ENCODE measurements around the gene JRKL. TPM values are rescaled to one million over a fixed set of nuclear protein-coding genes. Genes with fewer than 3 reads are reported as not detected.
A peak's percentile ranks its signal among the peaks of the same experiment; 100 is the strongest.

JRKL gene
- total and polyA plus RNA-seq, 2 of the 8 experiments (the other 6 are each of a cell fraction or from before 2014, with no cell fraction given), result 1.4 to 4.9 TPM

DNA sequence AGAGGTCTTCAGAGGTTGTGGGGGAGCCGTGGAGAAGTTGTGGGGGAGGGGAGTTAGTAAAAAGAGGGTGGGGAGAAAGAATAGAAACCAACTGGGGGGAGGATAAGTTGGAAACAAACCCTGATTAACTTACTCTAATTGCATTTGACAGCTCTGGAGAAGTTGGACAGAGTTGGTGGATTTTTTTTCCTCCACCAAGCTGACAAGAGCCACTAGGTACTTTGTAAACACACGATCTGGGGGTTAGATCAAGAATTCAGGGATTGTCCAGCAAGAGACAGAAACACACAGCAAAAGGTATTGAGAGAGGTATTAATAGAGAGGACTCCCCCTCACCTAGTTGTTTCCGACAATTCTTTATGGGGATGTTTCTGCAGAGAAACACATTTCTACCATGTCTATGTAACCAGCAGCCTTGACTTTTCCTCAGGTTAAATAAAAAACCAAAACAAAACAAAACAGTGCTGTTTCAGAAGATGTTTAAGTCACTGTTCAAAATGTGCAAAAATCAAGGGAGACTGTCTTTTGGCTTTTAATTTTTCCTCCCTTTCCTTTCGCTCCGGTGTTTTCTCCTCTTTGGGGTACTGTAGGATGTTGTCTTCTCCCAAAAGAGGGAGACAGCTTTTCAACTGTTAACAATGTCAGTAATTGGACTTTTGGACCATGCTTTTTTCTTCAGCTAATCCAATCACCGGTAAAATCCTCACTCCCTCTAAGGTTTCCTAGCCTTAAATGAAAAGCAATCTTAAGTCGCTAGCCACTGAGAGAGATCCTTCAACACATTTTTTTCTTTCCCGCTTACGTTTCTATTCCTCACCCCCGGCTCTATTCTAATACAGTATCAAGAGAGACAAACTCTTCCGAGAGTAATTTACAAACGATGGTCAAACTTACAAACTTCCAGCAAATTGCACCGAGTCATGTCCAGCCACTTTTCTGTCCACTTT lies 47.5 kb upstream of the JRKL start:
- DNase-seq (ENCODE audit: low read depth in 1 of 2, low spot score in 2 of 2), result no peak
- peaks cover 0 to 15% of the 10 kb centered on the region in 2 experiments; a peak in 2 of 4 replicates for H3K79me2 ChIP-seq (ENCODE audit: control insufficient read depth in 1 of 2, insufficient read depth in 2 of 2, low read length in 2 of 2)

More for the DNA sequence above, 47.5 kb upstream of the JRKL start:
- Histone ChIP-seq H4K91ac (replicated peaks; ENCODE audit: insufficient read length, low read length) (no peak overlapping the region), H3K4me3 (ENCODE audit: extremely low read depth in 1 of 4, insufficient read depth in 2 of 4, low read depth in 3 of 4, low read length in 4 of 4) (peak overlapping the region; percentile 48 to 95 (median 70)), H2BK5ac (ENCODE audit: low read depth, low read length) (0 out of 2 replicates have a peak overlapping the region, but pooled peaks have one; percentile 79), H3K14ac (ENCODE audit: insufficient read length) (no peak overlapping the region), H3K4me1 (replicated peaks in 1 of 4; ENCODE audit: control insufficient read depth in 3 of 4, insufficient read depth in 4 of 4, low read length in 3 of 4) (peaks cover 0 to 23% (median 8%) of the 10 kb centered on the region in 4 experiments; a peak in 6 of 7 replicates), H3K56ac (replicated peaks; ENCODE audit: insufficient read length, low read depth, low read length) (no peak overlapping the region), H3K4me2 (ENCODE audit: insufficient read depth in 1 of 2, low read depth in 2 of 2, low read length in 2 of 2) (peak overlapping the region; percentile 51 to 84), H3K27ac (ENCODE audit: low read depth, low read length) (no peak overlapping the region), H2BK120ac (replicated peaks; ENCODE audit: low read depth, low read length) (no peak overlapping the region), H2BK20ac (ENCODE audit: low read length) (no peak overlapping the region), H3K23ac (ENCODE audit: insufficient read length) (no peak overlapping the region), H2BK15ac (ENCODE audit: low read length) (0 out of 2 replicates have a peak overlapping the region, but pooled peaks have one; percentile 77), H3K23me2 (ENCODE audit: low read depth, low read length) (peaks cover 6% of the 10 kb centered on the region; the same call in 1 of the 2 replicates), H4K20me1 (replicated peaks in 1 of 2; ENCODE audit: control insufficient read depth in 1 of 2, insufficient read depth in 2 of 2, low read length in 2 of 2) (no peaks in the 10 kb centered on the region), H3K27me3 (replicated peaks in 1 of 4; ENCODE audit: control insufficient read depth in 3 of 4, extremely low read depth in 1 of 4, insufficient read depth in 3 of 4, low read length in 3 of 4) (peaks cover 0 to 3% (median 0%) of the 10 kb centered on the region in 4 experiments; a peak in 1 of 7 replicates), H2BK12ac (ENCODE audit: low read depth, low read length) (no peak overlapping the region), H3K4ac (replicated peaks; ENCODE audit: insufficient read length, low read depth, low read length) (no peak overlapping the region), H3K18ac (ENCODE audit: extremely low read depth, low read length) (peak overlapping the region; percentile 68; the same call in 1 of the 2 replicates), H4K5ac (ENCODE audit: insufficient read length, low read depth, low read length) (no peak overlapping the region), H3K36me3 (ENCODE audit: control insufficient read depth in 2 of 4, insufficient read depth in 4 of 4, low read length in 3 of 4) (no peaks in the 10 kb centered on the region), H3K79me1 (ENCODE audit: low read depth, low read length) (no peaks in the 10 kb centered on the region; the same call in 1 of the 2 replicates), H3K9me3 (ENCODE audit: insufficient read depth in 2 of 2, low read depth in 1 of 2, low read length in 1 of 2) (no peaks in the 10 kb centered on the region), H4K8ac (ENCODE audit: extremely low read depth, insufficient read depth, low read length) (no peak overlapping the region), H2AK5ac (ENCODE audit: low read depth, low read length) (no peak overlapping the region), H2AFZ (ENCODE audit: low read length) (peak overlapping the region; percentile 98), H3K9ac (replicated peaks in 1 of 4; ENCODE audit: extremely low read depth in 1 of 4, low read depth in 3 of 4, low read length in 3 of 4) (peak overlapping the region in 1 of 4 experiments; percentile 54; a peak in 1 of 7 replicates)
- ChIA-PET CTCF (ENCODE audit: partially characterized antibody) (interaction anchor here (0.6 to 7.7 kb wide), 95 partner anchors 8 to 703 kb away, joined by 3 to 49 read pairs (median 4); partner anchors contain the start of genes CCDC82 and JRKL), POLR2A (ENCODE audit: partially characterized antibody) (interaction anchor here (0.8 to 3.3 kb wide), 5 partner anchors 10 to 509 kb away, joined by 3 to 13 read pairs (median 4); partner anchors contain the start of genes CCDC82 and JRKL)
- TF ChIP-seq EZH2 (IDR thresholded peaks at IDR 0.05; ENCODE audit: low read depth, low read length, severe bottlenecking) (peak; percentile 10), PHF8 (conservative IDR thresholded peaks at IDR 0.05; ENCODE audit: low read depth, low read length) (no peak), SIN3A (conservative IDR thresholded peaks at IDR 0.05 in 1 of 2, IDR thresholded peaks at IDR 0.05 in 1 of 2; ENCODE audit: low read depth in 1 of 2, low read length in 2 of 2) (no peak)
- no peak for FAIRE-seq
- 12% methylated on average over 13 of the region's 13 CpGs; no CpG with 5 or more reads in 1 of the 2 experiments for WGBS, 2 experiments (ENCODE audit: extremely low coverage in 1 of 2, insufficient coverage in 1 of 2, insufficient read length in 1 of 2, insufficient replicate concordance in 2 of 2, low coverage in 1 of 2, low lambda C conversion rate in 2 of 2, missing lambda C conversion rate in 1 of 2)
